HG02610 (cell line): Measurements from ENCODE around the gene HSP90B1.

Experiments used
- ATAC-seq: cut with Tn5 transposase; IDR thresholded peaks from one replicate; pipeline ENCODE4 v1.9.1; 2021; ENCODE audit warnings: mild to moderate bottlenecking, moderate library complexity; ENCODE audit not compliant: unreplicated experiment

Gene HSP90B1

DNA sequence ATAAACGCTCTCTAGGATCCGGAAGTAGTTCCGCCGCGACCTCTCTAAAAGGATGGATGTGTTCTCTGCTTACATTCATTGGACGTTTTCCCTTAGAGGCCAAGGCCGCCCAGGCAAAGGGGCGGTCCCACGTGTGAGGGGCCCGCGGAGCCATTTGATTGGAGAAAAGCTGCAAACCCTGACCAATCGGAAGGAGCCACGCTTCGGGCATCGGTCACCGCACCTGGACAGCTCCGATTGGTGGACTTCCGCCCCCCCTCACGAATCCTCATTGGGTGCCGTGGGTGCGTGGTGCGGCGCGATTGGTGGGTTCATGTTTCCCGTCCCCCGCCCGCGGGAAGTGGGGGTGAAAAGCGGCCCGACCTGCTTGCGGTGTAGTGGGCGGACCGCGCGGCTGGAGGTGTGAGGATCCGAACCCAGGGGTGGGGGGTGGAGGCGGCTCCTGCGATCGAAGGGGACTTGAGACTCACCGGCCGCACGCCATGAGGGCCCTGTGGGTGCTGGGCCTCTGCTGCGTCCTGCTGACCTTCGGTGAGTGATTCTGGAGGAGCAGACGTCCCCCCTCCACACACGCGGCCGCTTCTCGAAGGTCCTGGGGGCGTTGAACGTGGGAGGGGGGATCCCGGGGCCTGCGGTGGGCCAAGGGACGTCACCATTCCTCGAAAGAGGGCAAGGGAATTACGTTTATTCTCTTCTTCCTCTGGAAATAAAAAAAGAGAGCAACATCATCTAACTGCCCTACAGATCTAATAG lies at the start of gene HSP90B1:
Gene HSP90B1 (plus strand): TSS at position 377 of the 753 bp plus-strand sequence. CDS start 106 bp downstream, at position 483.
- ATAC-seq = peak; percentile 58

DNA sequence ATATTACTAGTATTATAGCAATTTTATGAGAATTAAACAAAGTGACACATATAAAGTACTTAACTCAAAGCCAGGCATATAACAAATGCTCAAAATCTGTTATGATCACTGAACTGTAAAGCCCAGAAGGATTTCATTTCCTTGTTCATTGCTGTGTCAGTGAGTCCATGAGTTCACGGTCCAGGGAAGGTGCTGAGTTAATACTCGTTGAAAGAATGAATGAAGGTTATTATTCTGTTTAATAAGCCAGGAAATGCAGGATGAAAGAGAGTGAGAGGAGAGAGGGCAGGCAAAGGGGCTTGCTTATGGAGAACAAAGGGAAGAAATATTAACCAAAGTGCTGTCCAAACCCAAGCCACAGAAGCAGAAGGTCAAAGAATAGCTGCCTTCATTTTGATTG lies 48.9 kb upstream of the HSP90B1 start:
- no peak for ATAC-seq

DNA sequence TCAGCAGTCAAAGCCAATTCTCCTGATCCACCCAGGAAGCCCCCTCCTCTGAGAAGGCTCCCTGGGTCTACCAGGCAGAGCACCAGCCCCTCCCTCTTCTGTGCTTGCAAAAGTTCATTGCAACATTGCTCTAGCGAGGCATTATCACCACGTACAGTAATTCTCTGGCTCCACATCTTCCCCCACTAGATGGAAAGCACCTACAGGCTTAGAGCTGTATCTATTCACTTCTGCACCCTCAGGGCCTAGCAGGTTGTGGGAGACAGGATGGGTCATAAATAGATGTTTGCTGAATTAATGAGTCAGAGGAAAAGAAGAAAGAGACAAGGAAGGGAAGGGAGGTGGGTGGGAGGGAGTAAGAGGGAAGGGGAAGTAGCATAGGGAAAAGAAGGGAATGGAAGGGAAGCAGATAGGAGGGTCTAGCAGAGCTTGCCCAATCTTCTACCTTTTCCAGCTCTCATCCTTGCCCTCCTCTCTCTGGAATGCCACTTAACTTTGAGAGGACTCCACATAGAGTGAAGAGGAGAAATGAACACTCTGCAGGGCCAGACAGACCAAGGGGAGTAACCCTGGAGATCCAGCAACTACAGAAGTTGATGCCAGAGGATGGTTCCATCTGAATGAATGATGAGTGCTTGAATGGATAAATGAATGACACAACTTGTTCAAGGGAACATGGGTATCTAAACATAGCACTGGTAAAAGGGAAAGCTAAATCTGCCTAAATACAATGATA lies 47.2 kb upstream of the HSP90B1 start:
- ATAC-seq = peak; percentile 52

DNA sequence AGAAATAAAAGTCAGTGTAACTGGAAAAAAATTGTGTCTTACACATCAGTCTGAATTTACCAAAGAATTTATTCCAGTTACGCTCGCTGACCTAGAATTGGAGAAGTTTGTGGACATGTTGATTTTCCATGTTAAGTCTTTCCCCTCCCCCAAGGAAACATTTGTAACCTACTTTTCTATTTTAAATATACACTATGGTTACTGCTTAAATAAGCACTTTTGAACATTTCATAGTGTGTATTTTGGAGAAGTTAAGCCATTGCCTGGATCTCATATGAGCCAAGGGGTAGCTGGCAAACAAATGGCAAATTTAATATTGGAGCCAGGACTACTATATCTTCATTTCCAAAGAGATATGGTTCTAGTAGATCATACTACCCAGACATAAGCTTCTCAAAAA lies 46.3 kb upstream of the HSP90B1 start:
- ATAC-seq = no peak

DNA sequence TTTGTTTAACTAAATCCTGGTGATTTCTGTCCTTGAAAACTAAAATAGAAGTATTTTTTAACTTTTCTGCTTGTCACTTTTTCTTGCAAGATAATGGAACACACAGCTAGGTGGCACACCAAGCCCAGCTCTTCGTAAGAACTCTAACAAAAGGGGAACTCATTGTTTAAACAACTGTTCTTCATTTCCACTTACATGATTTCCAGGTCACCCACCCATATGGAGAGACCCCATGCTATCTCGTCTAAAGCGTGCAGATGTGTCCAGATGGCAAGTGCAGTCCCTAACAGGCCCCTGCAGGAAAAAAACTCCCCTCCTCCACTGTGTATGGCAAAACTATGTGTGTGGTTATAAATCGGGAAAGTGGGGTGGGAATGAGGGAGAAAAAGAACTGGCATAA lies 45.9 kb upstream of the HSP90B1 start:
- no peak for ATAC-seq

DNA sequence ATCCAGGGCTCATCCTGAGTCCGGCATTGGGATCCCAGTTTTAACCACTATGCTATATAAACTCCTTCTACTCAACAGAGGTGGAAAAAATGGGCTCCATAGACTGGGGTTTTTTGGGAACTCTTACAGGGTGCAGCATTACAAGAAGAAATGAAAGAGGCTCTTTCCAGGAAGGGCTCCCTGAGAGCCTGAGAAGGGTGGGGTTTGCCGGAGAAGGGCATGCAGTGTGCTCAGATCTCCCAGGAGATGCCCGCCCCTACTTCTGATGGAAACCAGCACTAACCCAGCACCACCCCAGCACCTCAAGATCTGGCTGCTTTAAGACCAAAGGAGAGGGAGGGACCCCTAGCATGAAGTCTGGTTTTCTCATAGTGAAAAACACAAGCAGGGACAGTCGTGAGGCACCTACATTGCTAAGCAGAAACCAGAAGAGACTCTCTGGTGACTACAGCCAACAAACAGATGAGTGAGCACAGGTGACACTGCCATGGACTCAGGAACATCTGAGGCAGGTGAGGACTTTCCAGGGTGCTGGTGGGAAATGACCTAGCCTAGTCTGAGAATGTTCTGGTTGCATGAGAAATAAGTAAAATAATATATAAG lies 43.9 kb upstream of the HSP90B1 start:
- ATAC-seq = no peak

DNA sequence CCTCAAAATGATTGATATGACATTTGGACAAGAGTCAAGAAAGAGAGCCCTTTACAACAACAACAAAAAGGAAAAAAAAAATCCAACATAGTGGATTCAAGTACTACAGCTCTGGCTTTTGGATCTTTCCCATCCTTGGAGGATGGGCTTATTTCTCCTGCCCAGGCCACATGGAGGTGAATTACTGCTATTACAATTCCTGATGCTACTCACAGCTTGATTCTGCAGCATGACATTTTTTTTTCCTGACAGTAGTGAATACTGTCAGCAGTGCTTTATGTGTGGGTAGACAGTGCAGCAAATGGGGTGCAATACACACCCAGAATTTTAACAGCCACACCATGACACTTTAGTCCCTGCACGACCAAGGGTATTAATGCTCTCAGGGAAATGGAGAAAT lies 42.5 kb upstream of the HSP90B1 start:
- ATAC-seq = no peak

DNA sequence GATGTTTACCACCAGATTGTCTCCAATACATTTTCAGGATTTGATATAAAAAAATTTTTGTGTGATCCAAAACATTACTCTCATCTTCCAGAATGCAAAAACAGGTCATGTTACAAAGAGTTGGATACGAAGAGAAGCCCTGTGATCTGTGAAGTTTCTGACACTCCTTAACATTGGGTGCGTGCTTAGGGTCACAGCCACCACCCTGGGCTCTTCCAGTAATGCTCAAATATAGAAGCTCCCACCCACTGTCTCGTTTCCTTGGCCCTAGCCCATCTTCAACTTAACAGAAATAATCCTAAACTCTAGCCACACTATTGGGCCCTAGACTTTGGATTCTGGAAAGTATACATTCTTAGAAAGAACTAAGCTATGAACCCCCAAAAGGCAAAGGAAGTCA lies 32.9 kb upstream of the HSP90B1 start:
- no peak for ATAC-seq

DNA sequence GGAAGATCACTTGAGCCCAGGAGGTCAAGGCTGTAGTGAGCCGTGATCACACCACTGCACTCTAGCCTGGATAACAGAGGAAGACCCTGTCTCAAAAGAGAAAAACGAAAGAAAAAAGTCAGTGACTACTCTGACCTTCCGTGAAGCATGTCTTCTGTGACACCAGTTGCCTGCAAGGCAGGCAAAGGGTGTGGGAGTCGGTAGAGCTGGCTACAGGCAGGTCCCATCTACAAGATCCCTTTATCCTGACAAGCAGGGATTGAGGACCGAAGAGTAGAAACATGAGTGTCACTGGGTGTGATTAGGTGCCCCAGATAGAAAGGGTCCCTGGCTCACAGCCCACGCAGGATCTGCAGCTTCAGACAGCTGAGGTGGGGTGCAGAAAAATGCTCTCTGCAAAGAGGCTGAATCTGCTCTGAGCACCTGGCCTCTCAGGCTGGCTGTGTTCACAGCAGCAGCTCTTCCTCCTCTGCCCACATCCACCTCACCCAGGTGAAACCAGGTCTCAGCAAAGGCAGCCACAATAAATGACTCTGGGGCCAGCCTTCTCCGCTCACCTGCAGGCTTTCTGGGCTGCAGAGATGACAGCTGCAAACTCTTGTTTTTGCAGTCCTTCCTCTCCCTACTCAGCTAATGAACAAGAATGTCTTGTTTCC lies 28.6 kb upstream of the HSP90B1 start:
- no peak for ATAC-seq

DNA sequence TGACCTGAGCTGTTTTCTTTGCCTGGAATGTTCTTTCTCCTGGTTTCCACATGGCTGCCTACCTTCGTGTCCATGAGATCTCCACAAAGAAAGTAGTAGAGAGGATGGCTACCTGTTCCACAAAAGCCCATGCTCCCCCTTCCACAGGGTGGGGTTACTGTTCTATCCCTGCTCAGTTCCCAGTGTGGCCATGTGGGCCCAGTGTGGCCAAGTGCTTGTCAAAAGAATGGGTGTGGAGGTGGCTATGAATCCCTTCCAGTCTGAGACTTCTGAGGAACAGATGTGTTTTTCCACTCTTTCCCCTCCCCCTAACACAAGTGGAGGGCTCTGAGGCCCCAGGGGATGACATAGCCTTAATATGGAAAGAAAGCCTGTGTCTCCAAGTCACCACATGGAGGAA lies 26.2 kb upstream of the HSP90B1 start:
- no peak for ATAC-seq

DNA sequence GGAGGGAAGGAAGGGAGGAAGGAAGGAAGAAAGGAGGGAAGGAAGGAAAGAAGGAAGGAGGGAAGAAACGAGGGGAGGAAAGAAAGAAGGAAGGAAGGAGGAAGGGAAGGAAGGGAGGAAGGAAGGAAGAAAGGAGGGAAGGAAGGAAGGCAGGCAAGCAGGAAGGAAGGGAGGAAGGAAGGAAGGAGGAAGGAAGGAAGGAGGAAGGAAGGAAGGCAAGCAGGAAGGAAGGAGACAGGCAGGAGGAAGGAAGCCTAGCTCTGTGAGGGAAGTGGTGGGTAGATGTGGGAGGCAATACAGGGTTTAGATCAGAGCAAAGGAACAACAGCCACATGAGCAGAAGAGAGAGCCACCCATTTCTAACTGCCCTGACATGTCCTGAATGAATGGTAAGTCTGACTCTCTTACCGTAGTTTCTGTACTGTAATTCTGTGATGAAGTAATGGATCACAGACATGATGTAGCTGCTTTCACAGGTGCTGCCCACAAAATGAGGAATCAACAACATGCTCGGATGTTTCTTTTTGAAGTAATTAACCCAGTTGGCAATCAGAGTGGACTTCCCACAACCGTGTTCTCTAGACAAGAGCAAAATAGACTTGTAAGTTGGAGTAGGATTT lies 24.4 kb upstream of the HSP90B1 start:
- ATAC-seq = no peak

DNA sequence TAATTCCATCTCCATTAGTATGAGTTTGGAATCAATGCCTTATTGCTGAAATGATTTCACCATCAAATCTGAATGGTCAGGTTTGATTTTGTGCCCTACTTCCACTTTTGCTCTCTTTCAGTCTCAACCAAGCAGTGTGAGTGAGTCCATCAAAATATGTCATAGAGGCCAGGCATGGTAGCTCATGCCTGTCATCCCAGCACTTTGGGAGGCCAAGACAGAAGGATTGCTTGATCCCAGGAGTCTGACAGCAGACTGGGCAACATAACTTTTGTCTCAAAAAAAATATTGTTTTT lies 22.0 kb upstream of the HSP90B1 start:
- no peak for ATAC-seq

DNA sequence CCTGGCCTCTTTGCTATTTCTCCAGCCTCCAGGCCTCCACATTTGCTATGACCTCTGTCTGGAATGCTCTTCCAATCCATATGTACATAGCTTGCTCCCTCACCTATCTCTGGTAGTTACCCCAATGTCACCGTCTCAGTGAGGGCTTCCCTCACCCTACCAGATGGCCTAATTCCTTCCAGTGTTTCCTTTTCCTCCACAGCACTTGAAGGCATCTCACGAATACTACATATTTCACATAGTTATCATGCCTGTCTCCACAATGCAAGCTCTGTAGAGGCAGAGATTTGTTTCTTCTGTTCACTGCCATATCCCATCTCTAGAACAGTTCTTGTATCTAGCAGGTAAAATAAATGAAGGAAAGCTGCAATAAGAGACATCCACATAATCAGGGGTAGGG lies 21.3 kb upstream of the HSP90B1 start:
- no peak for ATAC-seq

DNA sequence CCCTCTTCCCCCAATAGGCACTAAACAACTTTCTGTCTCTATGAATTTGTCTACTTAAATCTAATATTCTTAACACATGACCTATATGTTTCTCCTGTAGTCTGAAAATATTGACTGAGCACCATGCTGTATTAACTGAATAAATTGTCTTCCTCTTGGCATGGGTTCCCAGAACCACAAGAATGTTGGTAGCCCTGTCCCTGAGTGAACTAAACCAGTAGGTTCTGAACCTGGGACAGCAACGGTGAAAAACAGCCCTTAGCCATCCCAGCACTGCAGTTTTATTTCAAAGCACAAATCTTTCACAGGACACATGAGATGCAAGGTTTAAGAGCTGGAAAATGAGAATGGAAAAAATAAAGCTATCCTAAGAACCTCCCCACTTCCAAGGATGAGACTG lies 20.4 kb upstream of the HSP90B1 start:
- ATAC-seq = no peak

DNA sequence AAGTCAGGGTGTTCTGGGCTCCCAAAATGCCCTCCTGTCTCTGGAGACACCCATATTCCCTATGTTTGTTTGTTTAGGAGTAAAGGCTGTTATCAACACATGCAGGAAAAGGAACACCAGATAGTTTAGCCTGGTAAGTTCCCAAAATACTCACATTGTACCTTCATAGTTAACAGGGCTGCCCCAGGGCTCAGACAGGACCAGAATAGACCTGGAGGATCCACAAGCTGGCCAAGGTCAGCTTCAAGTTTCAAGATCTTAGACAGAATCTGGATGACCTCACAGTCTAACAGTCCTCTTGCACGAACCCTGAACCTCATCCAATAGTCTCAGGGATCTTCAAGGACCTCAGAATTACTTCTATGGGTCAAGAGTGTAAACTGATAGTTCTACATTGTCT lies 18.1 kb upstream of the HSP90B1 start:
- ATAC-seq = no peak

DNA sequence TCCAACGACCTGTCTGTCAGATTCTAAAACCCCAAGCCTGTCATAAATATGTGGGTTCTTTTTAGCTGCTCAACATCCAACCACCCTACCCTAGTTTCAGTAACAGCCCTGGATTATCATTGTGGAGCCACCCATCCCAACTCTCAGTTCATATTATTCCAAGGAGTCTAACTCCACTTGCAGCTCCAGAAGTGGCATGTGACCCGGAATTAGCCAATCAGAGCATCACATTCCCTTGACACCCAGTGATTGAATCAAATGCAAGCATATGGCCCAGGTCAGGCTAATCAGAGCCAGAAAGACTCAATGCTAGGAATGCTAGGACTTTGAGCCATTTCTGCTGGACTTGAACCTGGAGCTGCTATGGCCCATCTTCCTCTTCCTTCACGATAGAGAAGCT lies 17.1 kb upstream of the HSP90B1 start:
- ATAC-seq = no peak

DNA sequence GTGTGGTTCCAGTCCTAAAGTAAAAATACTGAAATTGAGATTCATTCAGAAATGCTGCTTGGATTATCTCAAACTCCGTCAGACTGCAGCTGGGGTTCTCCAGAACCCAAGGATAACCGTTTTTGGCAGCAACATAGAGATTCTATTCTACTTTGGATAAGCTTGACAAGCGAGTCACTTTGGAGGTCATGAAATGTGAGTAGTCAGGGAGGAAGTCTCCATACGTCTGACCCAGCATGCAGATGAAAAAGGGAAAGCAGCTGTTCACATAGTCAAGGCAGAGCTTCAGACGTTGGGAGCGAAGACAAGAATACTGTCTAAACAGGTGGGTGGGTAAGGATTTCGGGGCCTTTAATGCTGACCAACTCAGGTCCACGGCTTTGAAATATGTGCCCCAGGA lies 14.9 kb upstream of the HSP90B1 start:
- ATAC-seq = no peak

DNA sequence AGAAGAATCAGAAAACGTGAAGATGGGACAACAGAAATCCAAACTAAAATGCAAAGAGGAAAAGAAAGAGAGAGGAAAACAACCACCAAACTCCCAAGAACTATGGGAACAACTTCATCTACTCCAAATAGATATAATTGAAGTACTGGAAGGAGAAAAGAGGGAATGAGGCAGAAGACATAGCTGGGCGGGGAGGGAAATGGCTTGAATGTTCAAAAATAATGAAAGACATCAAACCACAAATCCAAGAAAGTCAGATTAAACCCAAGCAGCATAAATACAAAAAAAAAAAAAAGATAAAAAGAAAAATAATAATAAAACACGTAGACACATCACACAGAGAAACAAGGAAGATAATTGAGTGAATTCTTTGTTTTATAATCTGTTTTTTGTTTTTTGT lies 12.3 kb upstream of the HSP90B1 start:
- ATAC-seq = no peak

DNA sequence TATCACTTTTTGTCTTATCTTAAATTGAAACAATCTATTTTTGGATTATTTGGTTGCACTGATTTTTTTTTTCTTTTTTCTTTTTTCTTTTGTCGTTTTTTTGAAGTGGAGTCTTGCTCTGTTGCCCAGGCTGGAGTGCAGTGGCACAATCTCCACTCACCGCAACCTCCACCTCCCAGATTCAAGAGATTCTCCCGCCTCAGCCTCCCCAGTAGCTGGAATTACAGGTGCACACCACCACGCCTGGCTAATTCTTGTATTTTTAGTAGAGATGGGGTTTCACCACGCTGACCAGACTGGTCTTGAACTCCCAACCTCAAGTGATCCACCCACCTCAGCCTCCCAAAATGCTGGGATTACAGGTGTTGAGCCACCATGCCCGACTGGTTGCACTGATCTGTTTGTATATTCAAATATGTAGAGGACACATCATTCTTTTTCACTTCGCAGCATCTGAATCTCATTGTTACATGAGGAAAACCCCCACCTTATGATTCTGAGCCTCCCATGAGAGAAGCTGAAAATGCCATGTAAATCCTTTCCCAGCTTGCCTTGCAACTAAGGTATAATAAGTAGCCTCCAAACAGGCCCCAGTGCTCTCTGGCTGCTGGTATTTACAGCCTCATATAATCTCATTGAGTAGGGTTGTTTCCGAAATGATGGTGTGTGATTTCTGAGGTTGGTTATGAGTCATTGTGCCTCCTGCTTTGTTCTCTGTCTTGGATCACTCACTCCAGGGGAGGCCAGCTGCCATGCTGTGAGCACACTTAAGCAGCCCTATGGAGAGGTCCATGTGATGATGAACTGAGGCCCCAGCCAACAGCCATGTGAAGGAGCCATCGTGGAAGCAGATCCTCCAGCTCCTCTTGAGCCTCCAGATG lies 5.2 kb upstream of the HSP90B1 start:
- ATAC-seq = peak; percentile 56

DNA sequence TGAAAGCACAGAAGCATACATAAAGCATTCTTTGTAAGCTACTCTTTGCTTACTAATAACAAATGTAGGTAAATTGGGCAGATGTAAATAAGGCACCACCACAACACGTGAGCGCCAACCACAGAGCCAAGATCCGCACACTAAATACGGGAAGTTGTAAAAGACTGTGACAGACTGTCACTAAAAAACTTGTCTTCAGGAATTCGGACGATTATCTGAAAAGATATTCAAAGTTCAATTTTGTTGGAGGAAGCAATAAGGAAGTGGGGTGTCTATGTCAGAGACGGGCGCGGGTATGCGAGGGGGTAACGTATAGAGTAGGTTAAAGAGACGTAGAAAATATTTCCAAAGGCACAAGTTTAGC lies 1.5 kb upstream of the HSP90B1 start:
- ATAC-seq = peak; percentile 15
